GM12892 (cell line): ENCODE results near the gene NET1.

Experiments
- POLR2A ChIP-seq: IDR thresholded peaks from 2 replicates; pipeline ENCODE4 v1.6.1; 2011; ENCODE audit warnings: low read depth, low read length, control low read depth
- POLR2AphosphoS5 ChIP-seq: IDR thresholded peaks from 2 replicates; pipeline ENCODE4 v1.6.1; 2011; ENCODE audit warnings: low read depth, low read length, control low read depth
- TAF1 ChIP-seq: IDR thresholded peaks from 2 replicates; pipeline ENCODE4 v1.6.1; 2011; ENCODE audit warnings: low read depth, mild to moderate bottlenecking, control low read depth, low read length, borderline replicate concordance

DNA sequence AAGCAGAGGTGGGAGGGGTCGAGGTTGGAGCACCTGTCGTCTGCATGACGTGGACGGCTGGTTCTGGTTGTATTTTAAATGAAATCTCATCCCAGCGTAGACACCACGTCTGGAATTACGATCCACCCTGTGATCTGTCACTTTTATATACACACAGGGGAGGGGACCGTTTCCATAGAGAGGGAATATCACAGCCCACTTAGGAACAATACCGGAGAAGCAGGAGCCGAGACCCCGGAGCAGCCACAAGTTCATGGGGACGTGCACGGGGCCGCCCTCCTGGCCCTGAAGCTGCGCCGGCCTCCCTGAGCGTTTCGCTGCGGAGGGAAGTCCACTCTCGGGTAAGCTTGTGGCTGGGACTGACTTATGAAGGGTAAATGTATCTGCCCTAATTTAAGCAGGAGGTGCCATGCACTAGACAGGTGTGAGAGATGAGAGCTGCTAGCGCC lies 47.4 kb upstream of the NET1 start, which contains the start of gene UCN3:
- no peak for TF ChIP-seq TAF1
- no peak for TF ChIP-seq POLR2AphosphoS5
- no peak for TF ChIP-seq POLR2A
